GM19463 (cell line): ENCODE results near the gene ULK1.
"Not testable (repeated sequence)": the region's sequence is repeated elsewhere in the genome, so short reads cannot be mapped to it uniquely, and the experiment has no call there.

Experiments used
- ATAC-seq: cut with Tn5 transposase; IDR thresholded peaks from one replicate; pipeline ENCODE4 v1.9.1; 2021; ENCODE audit warnings: mild to moderate bottlenecking, moderate library complexity; ENCODE audit not compliant: unreplicated experiment

ULK1 gene

GRCh38 chr12:131961328-131961727, 66.9 kb downstream of the ULK1 start:
- not testable (repeated sequence) for ATAC-seq

GRCh38 chr12:131962069-131962468, 67.6 kb downstream of the ULK1 start:
- ATAC-seq, result no peak

DNA sequence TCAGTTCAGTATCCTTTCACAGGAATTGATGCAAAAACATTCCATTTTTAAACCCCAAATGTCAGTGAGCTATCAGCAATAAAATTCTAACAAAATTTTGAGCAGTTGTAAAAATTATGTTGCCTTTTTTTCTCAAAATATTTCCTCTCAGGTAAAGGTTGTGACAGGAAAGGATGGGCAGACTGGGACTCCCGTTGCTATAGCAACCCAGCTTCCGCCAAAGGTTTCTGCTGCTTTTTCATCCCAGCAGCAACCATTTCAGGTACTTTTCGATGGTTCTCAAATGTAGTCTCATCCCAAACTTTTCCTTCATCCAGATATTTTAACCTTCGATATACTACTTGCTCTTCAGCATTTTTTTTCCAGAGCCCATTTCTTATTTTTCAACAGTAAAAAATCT, 69.0 kb downstream of the ULK1 start:
- ATAC-seq, result no peak

DNA sequence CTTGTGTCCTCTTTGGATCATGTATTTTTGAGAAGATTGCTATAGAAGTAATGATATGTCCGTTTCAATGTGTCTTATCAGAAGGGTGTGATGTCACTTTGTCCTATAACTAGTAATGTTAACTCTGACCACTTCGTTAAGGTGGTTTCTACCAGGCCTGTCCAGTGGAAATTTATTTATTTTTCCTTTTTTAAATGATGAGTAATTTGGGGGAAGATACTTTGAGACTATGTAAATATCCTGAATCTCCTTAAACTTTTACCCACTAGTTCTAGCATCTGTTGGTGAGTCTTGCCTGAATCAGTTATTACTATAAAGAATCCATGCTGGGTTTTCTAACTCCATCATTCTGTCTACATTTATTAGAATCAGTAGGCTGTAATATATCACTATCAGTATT, 70.7 kb downstream of the ULK1 start:
- no peak for ATAC-seq

GRCh38 chr12:131971226-131971625, 76.8 kb downstream of the ULK1 start:
- no peak for ATAC-seq
